H7 (cell line): Measurements from ENCODE around the gene COTL1. TPM values are rescaled to one million over a fixed set of nuclear protein-coding genes. Genes with fewer than 3 reads are reported as not detected.

ENCODE experiments used
- DNase-seq: peaks from one replicate; pipeline ENCODE4 v3.0.0; 2012
- H3K27me3 ChIP-seq: 2 replicates; pipeline ENCODE4 v1.6.0; 2011; ENCODE audit warnings: mild to moderate bottlenecking, low read length; ENCODE audit not compliant: control insufficient read depth, insufficient read depth
- H3K36me3 ChIP-seq: replicated peaks from 2 replicates; pipeline ENCODE4 v1.5.1; 2011; ENCODE audit warnings: low read length; ENCODE audit not compliant: control insufficient read depth, insufficient read depth
- H3K4me3 ChIP-seq: 2 replicates; pipeline ENCODE4 v1.5.1; 2011; ENCODE audit warnings: low read depth, mild to moderate bottlenecking, control low read depth, low read length, moderate library complexity; ENCODE audit not compliant: insufficient read depth
- total RNA-seq: library from RNA; depleted of rRNA; stranded (reverse); fragments of >200 nt; shearing (Covaris generic); gene quantifications from 2 replicates; pipeline ENCODE4 v1.2.3, GENCODE V29; 2014

COTL1 gene
- total RNA-seq, 1 experiment from 2014 or later, result 118 TPM

- H3K36me3 ChIP-seq, result no peaks in the 10 kb centered on the region
- H3K27me3 ChIP-seq, result no peaks in the 10 kb centered on the region
- DNase-seq, result no peak
- H3K4me3 ChIP-seq, result no peak overlapping the region
Observed at GRCh38 chr16:84557059-84557458, 60.8 kb downstream of the COTL1 start.

- DNase-seq, result peak; percentile 70
- no peaks in the 10 kb centered on the region for H3K36me3 ChIP-seq
- H3K27me3 ChIP-seq, result no peaks in the 10 kb centered on the region
- no peak overlapping the region for H3K4me3 ChIP-seq
Observed at GRCh38 chr16:84555418-84556196, 62.3 kb downstream of the COTL1 start.

DNA sequence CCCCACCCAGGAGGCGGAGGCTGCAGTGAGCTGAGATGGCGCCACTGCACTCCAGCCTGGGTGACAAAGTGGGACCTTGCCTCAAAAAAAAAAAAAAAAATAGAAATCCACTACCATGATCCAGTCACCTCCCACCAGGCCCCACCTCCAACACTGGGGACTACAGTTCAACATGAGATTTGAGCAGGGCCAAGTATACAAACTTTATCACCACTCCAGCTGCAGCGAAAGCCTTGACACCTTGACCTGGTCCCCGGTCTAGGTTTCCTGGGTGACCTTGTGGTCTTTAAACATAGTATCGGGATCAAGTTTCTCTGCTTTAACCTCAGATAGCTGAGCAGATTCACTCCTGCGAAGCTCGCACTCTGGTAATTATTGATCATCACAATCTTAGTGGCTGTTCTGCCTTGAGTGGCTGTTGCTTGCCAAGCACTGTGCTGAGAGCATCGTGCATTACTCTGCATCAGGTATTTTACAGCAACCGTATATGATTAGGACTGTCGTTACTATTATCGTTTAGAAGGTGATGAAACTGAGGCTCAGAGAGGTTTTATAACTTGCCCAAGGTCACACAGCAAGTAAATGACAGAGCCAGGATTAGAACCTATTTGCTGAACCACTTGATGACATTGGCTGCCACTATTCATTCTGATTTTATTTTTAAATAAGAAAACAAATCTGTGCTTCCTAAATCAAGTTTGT, 63.1 kb downstream of the COTL1 start:
- Histone ChIP-seq H3K36me3 (no peaks in the 10 kb centered on the region), H3K27me3 (no peaks in the 10 kb centered on the region), H3K4me3 (no peak overlapping the region)
- DNase-seq, result no peak

GRCh38 chr16:84553873-84554399, 63.9 kb downstream of the COTL1 start:
- no peaks in the 10 kb centered on the region for H3K27me3 ChIP-seq
- no peaks in the 10 kb centered on the region for H3K36me3 ChIP-seq
- no peak for DNase-seq
- no peak overlapping the region for H3K4me3 ChIP-seq

- DNase-seq, result no peak
- Histone ChIP-seq H3K27me3 (no peaks in the 10 kb centered on the region), H3K4me3 (no peak overlapping the region), H3K36me3 (no peaks in the 10 kb centered on the region)
Observed at GRCh38 chr16:84552135-84552534, 65.7 kb downstream of the COTL1 start.

GRCh38 chr16:84550096-84550495, 67.8 kb downstream of the COTL1 start:
- no peaks in the 10 kb centered on the region for H3K36me3 ChIP-seq
- DNase-seq, result no peak

DNA sequence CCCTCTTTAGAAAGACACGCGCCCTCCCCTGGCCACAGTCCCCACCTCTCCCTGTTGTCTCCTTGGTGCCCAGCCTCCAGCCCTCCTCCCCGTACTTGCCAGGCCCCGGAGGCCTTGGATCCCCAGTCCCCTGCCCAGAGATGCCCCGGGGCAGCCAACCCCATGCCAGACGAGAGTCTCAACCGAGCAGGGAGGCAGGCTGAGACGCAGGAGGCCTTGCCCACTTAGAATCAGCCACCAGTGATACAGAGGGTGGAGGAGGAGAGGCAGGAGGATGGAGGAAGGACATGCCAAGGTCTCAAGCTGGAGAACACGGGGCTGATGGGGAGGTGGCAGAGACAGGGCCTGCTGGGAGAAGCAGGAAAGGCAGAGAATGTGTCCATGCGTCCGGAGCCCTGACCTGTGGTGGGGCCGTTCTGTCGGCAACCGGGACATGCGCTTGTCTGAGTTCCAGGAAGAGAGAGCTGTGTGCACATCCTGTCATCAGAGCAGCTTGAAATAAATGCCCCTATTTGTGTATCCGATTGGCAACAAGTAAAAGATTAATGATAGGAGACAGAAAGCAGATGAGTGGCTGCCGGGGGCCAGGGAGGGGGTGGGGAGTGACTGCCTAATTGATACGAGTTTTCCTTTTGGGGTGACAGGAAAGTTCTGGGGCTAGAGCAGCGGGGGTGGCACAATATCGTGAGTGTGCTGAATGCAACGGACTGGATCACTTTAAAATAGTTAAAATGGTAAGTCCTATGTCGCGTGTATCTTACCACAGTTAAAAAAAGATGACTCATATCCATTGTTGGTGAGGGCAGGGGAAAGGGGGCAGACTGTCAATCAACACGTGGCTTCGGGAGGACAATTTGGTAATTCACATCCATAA, 68.7 kb downstream of the COTL1 start:
- Histone ChIP-seq H3K36me3 (no peaks in the 10 kb centered on the region), H3K4me3 (no peak overlapping the region), H3K27me3 (no peaks in the 10 kb centered on the region)
- no peak for DNase-seq

More at GRCh38 chr16:84550096-84550495, 67.8 kb downstream of the COTL1 start:
- Histone ChIP-seq H3K4me3 (no peak overlapping the region), H3K27me3 (no peaks in the 10 kb centered on the region)

DNA sequence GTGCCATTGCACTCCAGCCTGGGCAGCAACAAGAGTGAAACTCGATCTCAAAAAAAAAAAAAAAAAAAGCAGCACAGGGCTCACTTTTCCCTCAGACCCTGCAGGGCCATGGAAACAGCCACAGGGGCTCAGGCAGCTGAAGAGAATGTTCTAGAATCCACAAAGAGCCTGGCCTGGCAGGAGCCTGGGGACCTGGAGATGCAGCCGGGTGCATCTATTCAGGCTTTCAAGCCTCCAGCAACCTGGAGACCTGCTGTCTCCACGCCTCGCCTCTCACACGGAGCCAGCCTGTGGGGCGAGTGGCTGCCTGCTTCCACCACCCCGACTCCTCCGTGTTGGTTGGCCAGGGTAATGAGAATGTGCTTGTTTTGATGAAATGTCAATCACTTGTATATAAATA, 69.4 kb downstream of the COTL1 start:
- H3K4me3 ChIP-seq, result no peak overlapping the region
- DNase-seq, result peak; percentile 65
- H3K36me3 ChIP-seq, result no peaks in the 10 kb centered on the region
- H3K27me3 ChIP-seq, result no peaks in the 10 kb centered on the region

GRCh38 chr16:84547546-84548061, 70.3 kb downstream of the COTL1 start:
- no peak for DNase-seq
- no peaks in the 10 kb centered on the region for H3K36me3 ChIP-seq
- H3K4me3 ChIP-seq, result no peak overlapping the region
- H3K27me3 ChIP-seq, result no peaks in the 10 kb centered on the region

DNA sequence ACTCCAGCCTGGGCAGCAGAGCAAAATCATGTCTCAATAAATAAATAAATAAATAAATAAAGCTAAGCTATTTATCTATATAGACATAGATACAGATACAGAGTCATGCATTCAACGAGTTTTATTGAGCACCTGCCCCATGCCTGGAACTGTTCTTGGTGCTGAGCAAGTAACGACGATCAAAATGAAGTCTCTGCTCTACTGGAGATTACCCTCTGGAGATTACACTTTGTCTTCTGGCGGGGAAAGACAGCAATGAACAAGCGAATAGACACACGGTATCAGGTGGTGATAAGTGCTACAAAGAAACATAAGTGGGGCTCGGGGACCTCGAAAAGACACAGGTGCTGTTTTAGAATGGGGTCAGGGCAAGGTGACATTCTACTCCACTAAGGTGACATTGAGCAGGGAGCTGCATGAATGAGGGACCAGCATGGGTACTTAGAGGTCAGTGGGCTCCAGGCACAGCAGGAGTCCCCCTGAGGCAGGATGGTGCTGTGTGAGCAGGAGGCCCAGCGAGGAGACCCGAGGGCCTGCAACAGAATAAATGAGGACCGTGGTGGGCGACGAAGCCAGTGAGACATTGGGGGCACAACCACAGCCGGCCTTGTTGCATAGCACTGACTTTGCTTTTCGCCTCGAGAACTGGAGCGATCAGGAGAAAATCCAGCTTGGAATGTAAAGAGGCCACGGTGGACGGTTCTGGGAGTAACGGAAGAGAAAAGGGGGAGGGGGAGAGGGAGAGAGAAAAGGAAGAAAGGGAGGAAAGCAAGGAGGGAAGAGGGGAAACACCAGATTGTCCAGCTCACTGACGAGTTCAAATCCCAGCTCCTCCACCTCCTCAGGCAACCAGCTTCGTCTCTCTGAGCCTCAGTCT, 71.0 kb downstream of the COTL1 start:
- Histone ChIP-seq H3K4me3 (no peak overlapping the region), H3K36me3 (no peaks in the 10 kb centered on the region), H3K27me3 (no peaks in the 10 kb centered on the region)
- no peak for DNase-seq

DNA sequence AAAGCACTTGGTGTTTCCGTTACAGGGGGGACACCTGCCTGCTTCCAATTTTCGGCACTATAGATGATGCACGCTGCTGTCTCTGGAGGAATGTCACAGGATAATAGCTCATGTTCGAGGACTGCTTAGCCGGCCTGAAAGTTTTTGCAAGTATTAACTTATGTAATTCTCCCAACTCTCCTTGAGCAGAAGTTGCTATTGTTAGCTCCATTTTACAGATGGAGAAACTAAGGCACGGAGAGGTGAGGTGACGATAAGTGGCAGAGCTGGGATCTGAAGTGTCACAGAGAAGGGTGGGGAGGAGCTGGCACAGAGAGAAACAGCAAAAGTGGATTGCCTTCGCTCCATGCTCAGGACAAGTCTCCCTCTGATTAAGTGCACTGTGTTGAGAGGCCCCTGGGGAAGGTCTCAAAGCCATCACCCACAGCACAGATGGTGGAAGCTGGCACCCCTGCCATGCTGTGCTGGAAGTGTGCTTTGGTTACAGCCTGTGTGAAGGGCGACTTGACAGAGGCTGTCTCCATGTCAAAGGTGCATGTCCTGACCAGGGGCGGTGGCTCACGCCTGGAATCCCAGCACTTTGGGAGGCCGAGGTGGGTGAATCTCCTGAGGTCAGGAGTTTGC, 72.7 kb downstream of the COTL1 start:
- Histone ChIP-seq H3K36me3 (no peaks in the 10 kb centered on the region), H3K4me3 (no peak overlapping the region), H3K27me3 (no peaks in the 10 kb centered on the region)
- no peak for DNase-seq

GRCh38 chr16:84544031-84544773, 73.7 kb downstream of the COTL1 start:
- no peaks in the 10 kb centered on the region for H3K27me3 ChIP-seq
- no peak overlapping the region for H3K4me3 ChIP-seq
- DNase-seq, result no peak
- no peaks in the 10 kb centered on the region for H3K36me3 ChIP-seq

DNA sequence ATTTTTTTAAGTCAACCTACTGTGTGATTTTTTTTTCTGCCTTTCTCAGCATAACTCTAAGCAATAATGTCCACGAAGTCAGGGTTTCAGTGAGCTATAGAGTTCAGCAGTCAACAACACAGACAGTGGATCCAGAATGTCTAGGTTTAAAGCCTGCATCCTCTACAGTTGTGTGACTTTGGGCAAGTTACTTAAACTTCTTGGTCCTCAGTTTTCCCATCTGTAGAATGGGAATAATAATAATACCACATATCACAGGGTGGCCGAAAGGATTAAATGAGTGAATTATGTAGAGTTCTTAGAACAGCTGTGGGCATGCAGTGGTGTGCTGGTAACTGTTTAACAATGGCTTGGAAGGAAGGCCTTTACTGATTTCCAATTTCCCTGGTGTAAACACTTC, 74.6 kb downstream of the COTL1 start:
- Histone ChIP-seq H3K36me3 (no peaks in the 10 kb centered on the region), H3K27me3 (no peaks in the 10 kb centered on the region), H3K4me3 (no peak overlapping the region)
- no peak for DNase-seq
